Hepatocyte (in vitro differentiated cells): ENCODE results near the gene ZNF443. TPM values are rescaled to one million over a fixed set of nuclear protein-coding genes. Genes with fewer than 3 reads are reported as not detected.
"Not testable (repeated sequence)": the region's sequence is repeated elsewhere in the genome, so short reads cannot be mapped to it uniquely, and the experiment has no call there.

Experiments
- DNase-seq: peaks from one replicate; pipeline ENCODE4 v3.0.0-alpha.2; 2016; ENCODE audit warnings: low spot score
- H2AFZ ChIP-seq: fragments of 200-600 bp; sonication (generic); 2 replicates; pipeline ENCODE4 v1.6.0; 2016; ENCODE audit warnings: antibody characterized with exemption, mild to moderate bottlenecking
- H3K27ac ChIP-seq: fragments of 200-600 bp; sonication (generic); 2 replicates; pipeline ENCODE4 v1.5.1; 2016; ENCODE audit warnings: mild to moderate bottlenecking
- H3K27me3 ChIP-seq: fragments of 200-600 bp; sonication (generic); 2 replicates; pipeline ENCODE4 v1.6.1; 2016
- H3K36me3 ChIP-seq: fragments of 200-600 bp; sonication (generic); replicated peaks from 2 replicates; pipeline ENCODE4 v1.5.1; 2016; ENCODE audit warnings: low read depth; ENCODE audit not compliant: insufficient read depth
- H3K4me1 ChIP-seq: fragments of 200-600 bp; sonication (generic); 2 replicates; pipeline ENCODE4 v1.5.1; 2016; ENCODE audit warnings: mild to moderate bottlenecking, moderate library complexity; ENCODE audit not compliant: insufficient read depth
- H3K4me2 ChIP-seq: fragments of 200-600 bp; sonication (generic); 2 replicates; pipeline ENCODE4 v1.6.0; 2016
- H3K4me3 ChIP-seq: fragments of 200-600 bp; sonication (generic); 2 replicates; pipeline ENCODE4 v1.5.1; 2016; ENCODE audit warnings: mild to moderate bottlenecking
- H3K79me2 ChIP-seq: fragments of 200-600 bp; sonication (generic); 2 replicates; pipeline ENCODE4 v1.6.0; 2017; ENCODE audit warnings: mild to moderate bottlenecking
- H3K9me2 ChIP-seq: fragments of 200-600 bp; sonication (generic); replicated peaks from 2 replicates; pipeline ENCODE4 v1.6.0; 2017; ENCODE audit warnings: mild to moderate bottlenecking; ENCODE audit not compliant: insufficient read depth
- H3K9me3 ChIP-seq: fragments of 200-600 bp; sonication (generic); 2 replicates; pipeline ENCODE4 v1.5.1; 2016; ENCODE audit warnings: low read depth, mild to moderate bottlenecking
- H4K20me1 ChIP-seq: fragments of 200-600 bp; sonication (generic); 2 replicates; pipeline ENCODE4 v1.6.0; 2016; ENCODE audit warnings: mild to moderate bottlenecking; ENCODE audit not compliant: insufficient read depth, poor library complexity, severe bottlenecking
- EZH2 ChIP-seq: fragments of 200-600 bp; sonication (generic); IDR thresholded peaks from 2 replicates; pipeline ENCODE4 v1.6.1; 2016; ENCODE audit warnings: antibody characterized with exemption, mild to moderate bottlenecking, borderline replicate concordance
- EZH2phosphoT487 ChIP-seq: fragments of 200-600 bp; sonication (generic); IDR thresholded peaks from one replicate; pipeline ENCODE4 v1.6.1; 2018; ENCODE audit warnings: antibody characterized with exemption, mild to moderate bottlenecking, low read depth, moderate library complexity; ENCODE audit not compliant: unreplicated experiment, severe bottlenecking
- WGBS: methylation state at CpG from one replicate; pipeline ENCODE4 v1.1.6; 2016; ENCODE audit warnings: low lambda C conversion rate; ENCODE audit errors: missing lambda C conversion rate; 5-methylcytosine and 5-hydroxymethylcytosine counted together
- polyA plus RNA-seq: library from polyadenylated mRNA; unstranded; fragments of >200 nt; fragmentation: Nextera tagmentation; extraction: Ambion mirVana; gene quantifications from 2 replicates; pipeline ENCODE4 v1.2.1, GENCODE V29; 2016
- total RNA-seq: library from RNA; depleted of rRNA; stranded (reverse); fragments of >200 nt; gene quantifications from 2 replicates; pipeline ENCODE4 v1.2.3, GENCODE V29; 2014
- TF ChIP-seq, protein P1 (sequence below): fragments of 200-600 bp; sonication (generic); IDR thresholded peaks from 2 replicates; pipeline ENCODE4 v1.5.1; 2016; ENCODE audit warnings: antibody characterized with exemption, mild to moderate bottlenecking; ENCODE audit not compliant: poor library complexity

ZNF443 gene
- total and polyA plus RNA-seq, 2 experiments from 2014 or later = 1.9 to 7.5 TPM

DNA sequence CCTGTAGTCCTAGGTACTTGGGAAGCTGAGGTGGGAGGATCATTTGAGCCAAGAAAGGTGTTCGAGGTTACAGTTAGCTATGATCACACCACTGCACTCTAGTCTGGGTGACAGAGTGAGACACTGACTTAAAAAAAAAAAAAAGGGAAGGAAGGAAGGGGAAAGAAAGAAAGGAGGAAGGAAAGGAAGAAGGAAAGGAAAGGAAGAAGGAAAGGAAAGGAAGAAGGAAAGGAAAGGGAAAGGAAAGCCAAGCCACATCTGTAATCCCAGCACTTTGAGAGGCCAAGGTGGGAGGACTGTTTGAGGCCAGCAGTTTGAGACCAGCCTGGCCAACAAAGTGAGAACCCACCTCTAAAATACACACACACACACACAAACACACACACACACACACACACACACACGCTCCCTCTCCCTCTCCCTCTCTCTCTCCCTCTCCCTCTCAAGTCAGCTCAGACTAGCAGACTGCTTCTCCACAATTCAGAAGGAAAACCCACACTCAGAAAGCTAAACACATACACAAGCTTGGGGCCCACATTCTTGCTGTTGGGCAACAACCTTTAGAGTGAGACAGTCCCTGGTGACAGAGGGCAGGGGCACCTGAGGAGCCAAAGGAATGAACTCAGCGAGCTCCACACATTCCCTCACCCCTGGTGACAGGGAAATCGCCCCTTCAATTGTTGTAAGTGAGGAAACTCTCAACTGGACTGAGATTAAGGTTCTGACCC is 41.1 kb upstream of the ZNF443 start:
- TF ChIP-seq EZH2phosphoT487 = no peak
- TF ChIP-seq, protein P1, sequence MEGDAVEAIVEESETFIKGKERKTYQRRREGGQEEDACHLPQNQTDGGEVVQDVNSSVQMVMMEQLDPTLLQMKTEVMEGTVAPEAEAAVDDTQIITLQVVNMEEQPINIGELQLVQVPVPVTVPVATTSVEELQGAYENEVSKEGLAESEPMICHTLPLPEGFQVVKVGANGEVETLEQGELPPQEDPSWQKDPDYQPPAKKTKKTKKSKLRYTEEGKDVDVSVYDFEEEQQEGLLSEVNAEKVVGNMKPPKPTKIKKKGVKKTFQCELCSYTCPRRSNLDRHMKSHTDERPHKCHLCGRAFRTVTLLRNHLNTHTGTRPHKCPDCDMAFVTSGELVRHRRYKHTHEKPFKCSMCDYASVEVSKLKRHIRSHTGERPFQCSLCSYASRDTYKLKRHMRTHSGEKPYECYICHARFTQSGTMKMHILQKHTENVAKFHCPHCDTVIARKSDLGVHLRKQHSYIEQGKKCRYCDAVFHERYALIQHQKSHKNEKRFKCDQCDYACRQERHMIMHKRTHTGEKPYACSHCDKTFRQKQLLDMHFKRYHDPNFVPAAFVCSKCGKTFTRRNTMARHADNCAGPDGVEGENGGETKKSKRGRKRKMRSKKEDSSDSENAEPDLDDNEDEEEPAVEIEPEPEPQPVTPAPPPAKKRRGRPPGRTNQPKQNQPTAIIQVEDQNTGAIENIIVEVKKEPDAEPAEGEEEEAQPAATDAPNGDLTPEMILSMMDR = no peak
- no peak for TF ChIP-seq EZH2
- no peak overlapping the region for H3K27ac ChIP-seq
- no peaks in the 10 kb centered on the region for H3K9me3 ChIP-seq
- no peak overlapping the region for H3K4me3 ChIP-seq
- H3K27me3 ChIP-seq = no peaks in the 10 kb centered on the region
- no peak overlapping the region for H3K4me2 ChIP-seq
- peaks cover 6% of the 10 kb centered on the region for H3K4me1 ChIP-seq
- H3K79me2 ChIP-seq = peaks cover 63% of the 10 kb centered on the region
- peaks cover 3% of the 10 kb centered on the region for H4K20me1 ChIP-seq
- no peak for DNase-seq
- no peaks in the 10 kb centered on the region for H3K9me2 ChIP-seq
- no peak overlapping the region for H2AFZ ChIP-seq
- 83% methylated on average over 4 of the region's 4 CpGs for WGBS
- H3K36me3 ChIP-seq = no peaks in the 10 kb centered on the region

DNA sequence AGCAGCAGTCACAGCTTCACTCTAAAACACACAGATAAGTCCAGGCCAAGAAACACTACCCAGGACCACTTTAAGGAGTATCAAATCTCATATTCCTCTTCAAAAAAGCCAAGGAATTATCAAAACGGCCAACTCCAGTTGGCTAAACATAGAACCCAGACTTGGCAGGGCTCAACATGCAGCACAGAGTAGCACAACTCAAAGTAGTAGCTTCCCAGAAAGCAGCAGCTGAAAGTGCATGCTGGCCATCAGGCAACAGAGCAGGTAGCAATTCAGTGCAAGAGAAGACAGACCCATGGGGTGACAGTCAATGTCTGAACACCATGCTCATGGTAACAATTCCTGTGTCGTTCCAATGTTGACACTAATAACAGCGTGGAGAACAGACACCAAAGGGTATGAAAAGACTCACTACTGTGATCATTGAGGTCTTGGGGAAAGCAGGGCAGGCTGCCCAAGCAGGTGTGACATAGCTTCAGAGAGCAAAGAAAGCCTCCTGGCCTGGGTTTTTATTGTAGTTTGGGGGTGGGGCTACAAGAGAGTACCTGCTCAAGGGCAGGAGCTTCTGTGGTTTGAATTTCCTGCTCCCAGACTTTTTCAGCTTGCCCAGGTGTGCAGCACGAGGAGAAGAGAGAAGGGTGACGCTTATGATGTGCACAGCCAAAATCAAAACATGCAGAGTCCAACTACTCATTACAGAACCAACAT is 37.6 kb upstream of the ZNF443 start:
- Histone ChIP-seq H4K20me1 (peaks cover 3% of the 10 kb centered on the region), H2AFZ (no peak overlapping the region), H3K4me1 (peaks cover 2% of the 10 kb centered on the region), H3K4me2 (no peak overlapping the region), H3K27me3 (no peaks in the 10 kb centered on the region), H3K9me2 (no peaks in the 10 kb centered on the region), H3K4me3 (no peak overlapping the region), H3K79me2 (peaks cover 66% of the 10 kb centered on the region), H3K27ac (no peak overlapping the region), H3K9me3 (no peaks in the 10 kb centered on the region), H3K36me3 (no peaks in the 10 kb centered on the region)
- DNase-seq = no peak
- 61% methylated on average over 5 of the region's 5 CpGs for WGBS
- TF ChIP-seq, protein P1 = no peak
- no peak for TF ChIP-seq EZH2
- TF ChIP-seq EZH2phosphoT487 = no peak

DNA sequence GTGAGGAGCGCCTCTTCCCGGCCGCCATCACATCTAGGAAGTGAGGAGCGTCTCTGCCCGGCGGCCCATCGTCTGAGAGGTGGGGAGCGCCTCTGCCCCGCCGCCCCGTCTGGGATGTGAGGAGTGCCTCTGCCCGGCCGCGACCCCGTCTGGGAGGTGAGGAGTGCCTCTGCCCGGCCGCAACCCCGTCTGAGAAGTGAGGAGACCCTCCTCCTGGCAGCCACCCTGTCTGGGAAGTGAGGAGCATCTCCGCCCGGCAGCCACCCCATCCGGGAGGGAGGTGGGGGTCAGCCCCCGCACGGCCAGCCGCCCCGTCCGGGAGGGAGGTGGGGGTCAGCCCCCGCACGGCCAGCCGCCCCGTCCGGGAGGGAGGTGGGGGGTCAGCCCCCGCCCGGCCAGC is 26.8 kb upstream of the ZNF443 start:
- H3K9me3 ChIP-seq = peaks cover 42% of the 10 kb centered on the region
- H3K27ac ChIP-seq, H3K9me2 ChIP-seq, H3K4me2 ChIP-seq, DNase-seq, H2AFZ ChIP-seq, H3K4me1 ChIP-seq, H3K4me3 ChIP-seq, H4K20me1 ChIP-seq, H3K27me3 ChIP-seq: not testable (repeated sequence)
- peaks cover 26% of the 10 kb centered on the region for H3K36me3 ChIP-seq
- WGBS = 100% methylated on average over 11 of the region's 33 CpGs
- peaks cover 27% of the 10 kb centered on the region for H3K79me2 ChIP-seq

DNA sequence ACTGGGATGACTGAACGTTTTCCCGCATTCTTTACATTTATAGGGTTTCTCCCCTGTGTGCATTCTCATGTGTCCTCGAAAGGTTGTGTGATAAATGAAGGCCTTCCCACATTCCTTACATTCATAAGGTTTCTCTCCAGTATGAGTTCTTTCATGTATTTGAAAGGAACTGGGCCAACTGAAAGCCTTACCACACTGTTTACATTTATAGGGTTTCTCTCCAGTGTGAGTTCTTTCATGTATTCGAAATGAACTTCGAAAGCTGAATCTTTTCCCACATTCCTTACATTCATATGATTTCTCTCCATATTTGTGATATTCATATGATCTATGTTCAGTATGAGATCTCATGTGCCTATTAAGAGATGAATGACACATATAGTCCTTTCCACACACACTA is 24.4 kb upstream of the ZNF443 start:
- Histone ChIP-seq H3K36me3 (peaks cover 28% of the 10 kb centered on the region), H3K9me2 (no peaks in the 10 kb centered on the region), H3K79me2 (peaks cover 10% of the 10 kb centered on the region), H3K27ac (no peak overlapping the region), H3K9me3 (peaks cover 49% of the 10 kb centered on the region), H3K4me3 (no peak overlapping the region), H3K4me1 (no peaks in the 10 kb centered on the region), H2AFZ (no peak overlapping the region), H3K27me3 (no peaks in the 10 kb centered on the region), H3K4me2 (no peak overlapping the region), H4K20me1 (no peaks in the 10 kb centered on the region)
- 97% methylated on average over 5 of the region's 5 CpGs for WGBS
- DNase-seq = no peak
- TF ChIP-seq, protein P1 = no peak
- no peak for TF ChIP-seq EZH2phosphoT487
- no peak for TF ChIP-seq EZH2
